ENCODE data around the gene ATP6AP2. TPM values are rescaled to one million over a fixed set of nuclear protein-coding genes. Genes with fewer than 3 reads are reported as not detected.

The ATP6AP2 gene
- total RNA-seq, 4 donors from 2014 or later = 106 to 141 (median 115) TPM

- ATAC-seq = no peak
- Histone ChIP-seq H3K4me3 (no peak overlapping the region), H3K36me3 (no peaks in the 10 kb centered on the region), H3K4me1 (peaks cover 0 to 33% (median 0%) of the 10 kb centered on the region in 3 donors), H3K9me3 (no peaks in the 10 kb centered on the region), H3K27me3 (no peaks in the 10 kb centered on the region), H3K27ac (no peak overlapping the region)
- WGBS, 2 donors (ENCODE audit: low coverage in 1 of 2) = 0% methylated on average over 3 of the region's 3 CpGs
- TF ChIP-seq EP300 (IDR thresholded peaks at IDR 0.05) = no peak
- TF ChIP-seq, protein P1, sequence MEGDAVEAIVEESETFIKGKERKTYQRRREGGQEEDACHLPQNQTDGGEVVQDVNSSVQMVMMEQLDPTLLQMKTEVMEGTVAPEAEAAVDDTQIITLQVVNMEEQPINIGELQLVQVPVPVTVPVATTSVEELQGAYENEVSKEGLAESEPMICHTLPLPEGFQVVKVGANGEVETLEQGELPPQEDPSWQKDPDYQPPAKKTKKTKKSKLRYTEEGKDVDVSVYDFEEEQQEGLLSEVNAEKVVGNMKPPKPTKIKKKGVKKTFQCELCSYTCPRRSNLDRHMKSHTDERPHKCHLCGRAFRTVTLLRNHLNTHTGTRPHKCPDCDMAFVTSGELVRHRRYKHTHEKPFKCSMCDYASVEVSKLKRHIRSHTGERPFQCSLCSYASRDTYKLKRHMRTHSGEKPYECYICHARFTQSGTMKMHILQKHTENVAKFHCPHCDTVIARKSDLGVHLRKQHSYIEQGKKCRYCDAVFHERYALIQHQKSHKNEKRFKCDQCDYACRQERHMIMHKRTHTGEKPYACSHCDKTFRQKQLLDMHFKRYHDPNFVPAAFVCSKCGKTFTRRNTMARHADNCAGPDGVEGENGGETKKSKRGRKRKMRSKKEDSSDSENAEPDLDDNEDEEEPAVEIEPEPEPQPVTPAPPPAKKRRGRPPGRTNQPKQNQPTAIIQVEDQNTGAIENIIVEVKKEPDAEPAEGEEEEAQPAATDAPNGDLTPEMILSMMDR (IDR thresholded peaks at IDR 0.05) = peak; percentile 37 to 82 (median 72)
These were observed 71.0 kb downstream of the ATP6AP2 start for GRCh38 chrX:40651620-40652223.

- TF ChIP-seq POLR2A (IDR thresholded peaks at IDR 0.05) (no peak), EP300 (IDR thresholded peaks at IDR 0.05) (no peak), POLR2AphosphoS5 (IDR thresholded peaks at IDR 0.05) (no peak)
- TF ChIP-seq, protein P1 (IDR thresholded peaks at IDR 0.05) = no peak
- 55 to 83% methylated on average over 1 of the region's 1 CpG for WGBS, 2 donors (ENCODE audit: low coverage in 1 of 2)
These were observed 71.9 kb downstream of the ATP6AP2 start for GRCh38 chrX:40652664-40653063.

GRCh38 chrX:40653535-40653934 is 72.8 kb downstream of the ATP6AP2 start:
- Histone ChIP-seq H3K4me1 (peaks cover 0 to 27% (median 0%) of the 10 kb centered on the region in 3 donors), H3K4me3 (no peak overlapping the region), H3K27me3 (no peaks in the 10 kb centered on the region), H3K36me3 (peaks cover 0 to 16% of the 10 kb centered on the region in 2 donors), H3K27ac (peak overlapping the region in 2 of 4 donors; percentile 33 to 38), H3K9me3 (no peaks in the 10 kb centered on the region)
- no peak for ATAC-seq
- TF ChIP-seq POLR2A (IDR thresholded peaks at IDR 0.05) (no peak), POLR2AphosphoS5 (IDR thresholded peaks at IDR 0.05) (no peak), EP300 (IDR thresholded peaks at IDR 0.05) (no peak)
- TF ChIP-seq, protein P1 (IDR thresholded peaks at IDR 0.05) = no peak
- WGBS, 2 donors (ENCODE audit: low coverage in 1 of 2) = 12 to 32% methylated on average over 2 of the region's 2 CpGs

More at GRCh38 chrX:40652664-40653063, 71.9 kb downstream of the ATP6AP2 start:
- peaks cover 0 to 9% of the 10 kb centered on the region in 2 donors for H3K36me3 ChIP-seq
- ATAC-seq = no peak
- H3K9me3 ChIP-seq = no peaks in the 10 kb centered on the region
- H3K4me1 ChIP-seq = peaks cover 0 to 33% (median 0%) of the 10 kb centered on the region in 3 donors
- H3K4me3 ChIP-seq = no peak overlapping the region
- peak overlapping the region in 1 of 4 donors; percentile 38 for H3K27ac ChIP-seq
- H3K27me3 ChIP-seq = no peaks in the 10 kb centered on the region

Small RNA genes within 50 kb of the gene (small RNA-seq; reads per million reads assigned to genes)
- gene RNU7-164P = 0 reads per million in 4 donors

Other genes with a start within 250 kb of the ATP6AP2 start
- gene MPC1L, start 42.5 kb downstream of the ATP6AP2 start, total RNA-seq = not detected
- 10 to 100 TPM in 3 of 4 donors, 1 to 10 TPM in 1; 8.6 to 15.3 (median 13.3) TPM for gene CXorf38, start 66.6 kb downstream of the ATP6AP2 start, total RNA-seq
- gene MED14, start 154.6 kb downstream of the ATP6AP2 start, total RNA-seq = 10 to 100 TPM; 19.4 to 33.1 (median 24.3) TPM